GM21717 (cell line): ENCODE data around the gene MACROD2.
"Not testable (repeated sequence)": the region's sequence is repeated elsewhere in the genome, so short reads cannot be mapped to it uniquely, and the experiment has no call there.

ENCODE experiments used
- ATAC-seq: cut with Tn5 transposase; IDR thresholded peaks from one replicate; pipeline ENCODE4 v1.9.1; 2021; ENCODE audit warnings: mild to moderate bottlenecking, moderate library complexity; ENCODE audit not compliant: unreplicated experiment

The MACROD2 gene

DNA sequence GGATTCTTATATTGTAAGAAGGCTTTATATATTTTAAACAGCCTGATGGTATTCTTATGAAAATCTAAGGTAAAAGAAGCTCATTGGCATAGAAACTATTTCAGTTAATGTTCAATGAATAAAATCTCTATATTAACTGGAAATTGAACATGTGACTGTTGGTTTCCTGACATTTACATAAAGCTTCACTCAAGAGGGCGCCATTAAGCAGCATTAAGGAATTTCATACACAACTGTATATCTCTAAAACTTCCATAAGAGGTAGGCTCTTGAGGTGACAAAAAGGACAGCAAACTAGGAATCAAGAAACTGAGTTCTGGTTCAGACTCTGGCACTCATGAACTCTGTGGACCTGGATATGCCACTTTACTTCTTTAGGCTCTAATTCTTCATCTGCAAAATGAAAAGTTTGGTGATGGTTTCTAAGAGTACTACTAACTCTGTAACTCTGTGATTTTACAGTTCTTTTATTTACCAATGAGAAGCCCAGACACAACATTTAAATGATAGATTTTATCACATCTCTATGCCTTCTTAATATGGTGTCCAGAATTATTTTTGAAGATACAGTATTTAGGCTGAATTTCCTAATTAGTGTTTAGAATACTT, 194.6 kb downstream of the MACROD2 start:
- ATAC-seq: no peak

DNA sequence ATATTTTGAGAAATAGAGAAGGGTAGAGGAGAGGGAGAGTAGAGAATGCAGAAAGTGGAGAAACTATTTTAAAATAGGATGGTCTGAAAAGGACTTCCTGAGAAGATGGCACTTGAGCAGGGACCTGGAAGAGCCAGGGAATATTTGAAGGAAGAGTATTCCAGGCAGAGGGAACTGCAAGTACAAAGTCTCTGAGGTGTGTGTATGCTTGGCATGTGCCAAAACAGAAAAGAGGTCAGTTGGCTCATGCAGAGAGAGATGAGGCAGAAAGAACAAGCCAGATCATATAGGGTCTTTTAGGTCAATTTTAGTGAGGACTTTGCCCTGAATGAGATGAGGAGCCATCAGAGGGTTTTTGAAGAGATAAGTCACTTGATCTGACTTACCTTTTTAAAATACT, 196.2 kb downstream of the MACROD2 start:
- ATAC-seq: no peak

DNA sequence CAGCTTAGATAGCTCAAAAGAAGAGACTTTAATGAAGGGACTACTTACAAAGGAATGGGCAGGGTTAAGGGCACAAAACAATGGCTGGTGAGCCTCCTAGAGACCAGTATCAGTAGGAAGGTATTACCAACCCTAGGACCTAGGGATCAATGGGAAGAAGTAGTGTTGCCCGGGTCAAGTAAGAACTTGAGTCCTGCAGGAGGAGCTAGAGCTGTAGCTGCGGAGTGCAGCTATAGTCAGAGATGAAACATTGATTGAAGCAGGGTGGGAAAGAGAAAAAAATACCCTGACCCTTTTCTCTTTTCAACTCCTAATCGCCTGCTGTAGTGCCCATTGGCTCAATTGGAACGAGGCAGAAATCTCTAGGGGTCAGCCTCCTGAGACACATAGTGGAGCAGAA, 198.1 kb downstream of the MACROD2 start:
- ATAC-seq: no peak

DNA sequence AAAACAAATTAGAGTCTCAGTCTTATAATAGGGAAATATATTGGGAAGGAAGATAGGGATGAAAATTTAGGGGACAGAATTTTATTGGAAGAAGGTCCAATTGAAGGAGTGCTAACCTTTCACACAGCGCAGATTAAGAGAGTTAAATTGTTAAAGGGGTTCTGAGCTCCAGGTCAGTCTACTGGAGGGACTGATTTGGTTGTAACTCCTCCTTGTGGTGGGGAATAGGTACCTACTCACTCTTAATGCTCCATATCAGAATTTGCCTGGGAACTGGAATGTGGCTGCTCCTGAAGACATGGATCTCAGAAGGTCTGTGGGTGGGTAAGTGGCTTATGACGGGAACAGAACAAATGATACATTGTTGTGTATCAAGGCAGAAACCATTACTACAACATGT, 198.6 kb downstream of the MACROD2 start:
- no peak for ATAC-seq

DNA sequence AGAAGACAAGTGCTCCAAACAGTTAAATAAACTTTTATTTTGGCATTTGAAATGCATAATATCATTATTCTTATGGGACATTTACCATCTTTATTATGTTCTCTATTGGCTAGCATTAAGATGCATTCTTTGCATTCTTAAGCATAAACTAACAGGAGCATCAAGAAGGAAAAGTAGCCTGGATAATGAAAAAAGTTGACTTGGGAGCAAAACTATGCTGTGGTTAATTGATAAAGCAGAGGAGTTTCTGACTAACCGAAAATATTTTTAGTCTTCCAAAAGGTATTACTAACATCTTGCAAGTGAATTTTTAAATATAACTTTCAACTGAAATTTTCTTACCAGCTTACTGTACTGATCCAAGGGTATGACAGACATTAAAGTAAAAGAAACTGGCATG, 201.8 kb downstream of the MACROD2 start:
- ATAC-seq: no peak

DNA sequence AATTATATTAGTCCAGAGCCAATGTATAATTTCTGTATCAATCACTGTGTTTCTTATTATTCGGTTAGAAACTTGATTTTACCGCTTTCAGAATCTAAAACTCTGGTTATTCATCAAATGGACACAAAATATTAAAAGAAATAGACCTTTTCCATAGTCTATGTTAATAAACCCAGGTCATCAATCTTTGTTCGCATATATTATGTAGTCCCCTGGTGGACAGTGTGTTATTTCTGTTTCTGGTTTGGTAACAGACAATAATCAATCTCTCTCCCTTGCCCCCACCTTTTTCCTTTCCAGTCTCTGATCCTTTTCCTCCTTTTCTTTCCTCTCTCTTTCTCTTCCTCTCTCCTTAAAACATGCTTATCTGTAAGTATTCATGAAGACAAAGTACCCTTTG, 203.1 kb downstream of the MACROD2 start:
- ATAC-seq: no peak

DNA sequence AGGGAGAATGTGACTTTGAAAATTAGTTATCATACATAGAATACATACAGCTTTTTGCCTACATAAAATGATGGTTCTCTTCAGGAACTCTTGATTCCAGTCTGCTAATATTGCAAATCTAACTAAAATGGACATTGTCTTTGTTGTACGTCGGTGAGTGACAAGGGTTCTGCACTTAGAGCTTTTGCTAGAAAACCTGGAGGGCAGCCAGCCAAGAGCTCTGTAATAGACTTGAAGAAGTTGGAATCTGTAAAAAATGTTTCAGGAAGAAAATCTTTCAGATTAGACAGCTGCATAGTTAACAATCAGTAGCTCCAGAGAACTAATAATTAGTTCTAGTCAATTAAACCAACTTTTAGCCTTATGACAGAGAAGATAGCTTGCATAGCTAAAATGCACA, 203.8 kb downstream of the MACROD2 start:
- no peak for ATAC-seq

DNA sequence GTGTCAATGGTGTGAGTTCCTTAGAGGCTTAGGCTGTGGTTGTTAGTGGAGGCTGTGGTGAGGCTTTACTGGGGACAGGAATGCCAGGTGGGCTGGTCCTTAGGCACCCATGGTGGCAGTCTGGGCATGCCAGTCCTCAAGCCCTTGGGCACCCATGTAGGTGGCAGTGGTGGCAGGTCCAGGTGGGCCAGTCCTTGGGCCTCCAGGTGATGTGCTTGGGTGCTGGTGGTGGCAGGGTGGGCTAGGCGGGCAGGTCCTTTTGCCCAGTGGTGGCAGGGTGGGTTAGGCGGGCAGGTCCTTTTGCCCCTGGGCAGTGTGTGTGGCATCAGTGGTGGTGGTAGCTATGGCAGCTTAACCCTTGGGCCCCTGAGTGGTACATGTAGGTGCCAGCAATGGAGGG, 208.3 kb downstream of the MACROD2 start:
- ATAC-seq: no peak

DNA sequence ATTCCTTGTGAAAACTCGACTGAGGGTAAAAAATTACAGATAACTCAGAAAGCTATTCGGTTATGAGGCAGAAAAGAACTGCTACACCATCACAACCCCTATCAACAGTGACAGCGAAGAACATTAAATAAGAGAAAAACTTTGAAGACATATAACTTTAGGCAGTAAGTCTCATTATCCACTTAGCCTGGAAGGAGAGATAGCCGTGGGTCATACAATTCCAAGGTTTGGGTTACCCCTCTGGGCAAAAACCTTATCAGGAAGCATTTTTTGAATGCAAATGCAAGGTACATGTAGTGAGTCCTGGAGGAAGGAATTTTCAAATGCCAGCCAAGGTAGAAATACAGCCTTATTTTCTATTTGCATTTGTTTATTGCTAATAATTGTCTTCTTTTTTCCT, 212.3 kb downstream of the MACROD2 start:
- ATAC-seq: no peak

DNA sequence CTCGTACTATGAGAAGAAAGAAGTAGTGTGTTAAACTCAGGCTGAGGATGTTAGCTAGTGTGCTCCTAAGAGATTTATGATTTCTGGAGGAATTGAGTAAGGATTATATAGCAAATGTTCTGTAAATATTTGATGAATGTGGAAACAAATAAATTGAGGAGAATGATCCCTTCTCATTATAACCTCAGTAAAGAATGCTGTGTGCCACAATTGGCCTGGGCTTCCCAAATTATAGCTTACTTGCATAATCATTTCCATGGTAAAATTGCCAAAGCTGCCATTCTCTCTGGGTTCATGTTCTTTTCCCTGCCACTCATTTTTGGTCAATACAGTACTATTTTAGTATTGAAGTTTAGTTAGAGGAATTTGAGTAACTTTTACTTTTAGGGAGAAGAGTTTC, 213.6 kb downstream of the MACROD2 start:
- ATAC-seq: no peak

DNA sequence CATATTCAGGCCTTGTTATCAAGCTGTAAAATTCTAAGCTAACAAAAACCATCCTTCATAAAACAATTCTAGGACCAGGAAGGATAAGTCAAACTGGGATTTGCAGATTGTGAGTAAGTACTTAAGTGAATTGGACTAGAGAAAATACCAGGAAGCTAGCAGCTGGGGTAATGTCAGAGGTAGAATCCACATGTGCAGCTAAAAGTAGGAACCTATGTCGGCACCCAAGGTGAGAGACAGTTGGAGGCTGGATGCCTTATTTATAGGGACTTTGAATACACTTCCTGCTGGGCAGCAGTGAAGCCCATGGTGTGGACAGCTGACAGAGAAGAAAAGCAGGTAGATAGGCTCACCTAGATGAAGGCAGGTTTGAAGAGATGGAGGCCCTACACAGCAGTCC, 214.8 kb downstream of the MACROD2 start:
- ATAC-seq: no peak

DNA sequence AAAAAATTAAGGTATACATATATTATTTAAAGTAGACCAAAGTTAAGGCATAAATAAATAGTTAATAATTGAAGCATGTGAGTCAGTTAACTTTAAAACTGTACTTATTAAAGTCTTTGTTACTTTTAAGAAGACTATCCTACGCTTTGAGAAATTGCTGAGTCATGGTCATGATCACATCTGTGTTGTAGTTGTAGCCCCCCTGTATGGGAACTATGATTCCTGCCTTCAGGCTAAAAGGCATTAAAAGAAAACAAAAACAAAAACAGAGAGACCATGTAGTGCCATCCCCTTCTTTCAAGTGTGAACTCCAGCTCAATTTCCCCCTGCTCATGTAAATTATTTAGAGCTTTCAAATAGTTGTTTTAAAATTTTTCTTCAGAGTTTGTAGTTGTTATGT, 218.7 kb downstream of the MACROD2 start:
- ATAC-seq: no peak

DNA sequence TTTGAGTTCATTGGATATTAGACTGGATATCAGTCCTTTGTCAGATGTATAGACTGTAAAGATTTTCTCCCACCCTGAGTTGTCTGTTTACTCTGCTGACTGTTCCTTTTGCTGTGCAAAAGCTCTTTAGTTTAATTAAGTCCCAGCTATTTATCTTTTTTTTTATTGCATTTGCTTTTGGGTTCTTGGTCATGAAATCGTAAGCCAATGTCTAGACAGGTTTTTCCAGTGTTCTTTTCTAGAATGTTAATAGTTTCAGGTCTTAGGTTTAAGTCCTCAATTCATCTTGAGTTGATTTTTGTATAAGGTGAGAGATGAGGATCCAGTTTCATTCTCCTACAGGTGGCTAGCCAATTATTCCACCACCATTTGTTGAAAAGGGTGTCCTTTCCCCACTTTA, 220.6 kb downstream of the MACROD2 start:
- not testable (repeated sequence) for ATAC-seq

DNA sequence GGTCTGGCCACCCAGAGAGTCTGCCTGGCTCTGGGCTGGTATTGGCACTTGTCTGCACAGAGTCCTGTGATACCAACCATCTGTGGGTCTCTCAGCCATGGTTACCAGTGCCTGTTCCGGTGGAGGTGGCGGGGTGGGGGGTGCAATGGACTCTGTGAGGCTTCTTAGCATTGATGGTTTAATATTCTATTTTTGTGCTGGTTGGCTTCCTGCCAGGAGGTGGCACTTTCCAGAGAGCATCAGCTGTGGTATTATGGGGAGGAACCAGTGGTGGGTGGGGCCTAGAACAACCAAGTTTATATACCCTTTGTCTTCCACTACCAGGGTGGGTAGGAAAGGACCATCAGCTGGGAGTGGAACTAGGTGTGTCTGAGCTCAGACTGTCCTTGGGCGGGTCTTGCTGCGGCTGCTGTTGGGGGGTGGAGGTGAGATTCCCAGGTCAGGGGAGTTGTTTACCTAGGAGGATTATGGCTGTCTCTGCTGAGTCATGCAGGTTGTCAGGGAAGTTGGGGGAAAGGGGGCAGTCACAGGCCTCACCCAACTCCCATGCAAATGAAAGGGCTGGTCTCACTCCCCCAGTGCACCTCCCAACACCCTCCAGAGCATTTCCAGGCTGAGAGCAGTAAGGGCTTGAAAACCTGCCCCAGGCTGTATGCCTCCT, 224.6 kb downstream of the MACROD2 start:
- no peak for ATAC-seq

DNA sequence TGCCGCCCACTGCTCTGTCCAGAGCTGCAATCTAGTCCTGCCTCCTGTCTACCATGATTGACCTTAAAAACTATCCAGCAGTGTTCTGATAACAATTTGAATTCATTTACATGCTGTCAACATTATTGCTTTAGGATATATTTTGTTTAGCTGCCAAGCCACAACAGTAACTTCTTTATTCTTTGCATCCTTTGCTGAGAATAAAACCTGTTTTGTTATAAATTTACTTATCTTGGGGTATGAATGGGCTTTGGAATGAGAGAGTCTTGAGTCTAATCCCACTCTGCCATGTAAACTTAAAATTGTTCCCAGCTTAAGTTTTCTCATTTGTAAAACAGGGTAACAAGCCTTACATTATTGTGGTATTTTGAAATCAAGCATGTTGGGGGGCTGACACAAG, 225.7 kb downstream of the MACROD2 start:
- no peak for ATAC-seq

DNA sequence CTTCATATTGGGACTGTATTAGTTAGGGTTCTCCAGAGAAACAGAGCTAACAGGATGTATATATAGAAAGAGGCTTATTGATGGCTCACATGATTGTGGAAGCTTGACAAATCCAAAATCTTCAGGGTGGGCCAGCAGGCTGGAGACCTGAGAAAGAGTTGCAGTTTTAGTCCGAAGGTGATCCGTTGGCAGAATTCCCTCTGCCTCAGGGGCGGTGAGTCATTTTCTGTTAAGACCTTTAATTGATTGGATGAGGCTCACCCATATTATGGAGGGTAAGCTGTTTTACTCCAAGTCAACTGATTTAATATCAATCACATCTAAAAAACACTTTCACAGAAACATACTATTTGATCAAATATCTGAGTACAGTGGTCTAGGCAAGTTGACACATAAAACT, 228.5 kb downstream of the MACROD2 start:
- ATAC-seq: no peak

DNA sequence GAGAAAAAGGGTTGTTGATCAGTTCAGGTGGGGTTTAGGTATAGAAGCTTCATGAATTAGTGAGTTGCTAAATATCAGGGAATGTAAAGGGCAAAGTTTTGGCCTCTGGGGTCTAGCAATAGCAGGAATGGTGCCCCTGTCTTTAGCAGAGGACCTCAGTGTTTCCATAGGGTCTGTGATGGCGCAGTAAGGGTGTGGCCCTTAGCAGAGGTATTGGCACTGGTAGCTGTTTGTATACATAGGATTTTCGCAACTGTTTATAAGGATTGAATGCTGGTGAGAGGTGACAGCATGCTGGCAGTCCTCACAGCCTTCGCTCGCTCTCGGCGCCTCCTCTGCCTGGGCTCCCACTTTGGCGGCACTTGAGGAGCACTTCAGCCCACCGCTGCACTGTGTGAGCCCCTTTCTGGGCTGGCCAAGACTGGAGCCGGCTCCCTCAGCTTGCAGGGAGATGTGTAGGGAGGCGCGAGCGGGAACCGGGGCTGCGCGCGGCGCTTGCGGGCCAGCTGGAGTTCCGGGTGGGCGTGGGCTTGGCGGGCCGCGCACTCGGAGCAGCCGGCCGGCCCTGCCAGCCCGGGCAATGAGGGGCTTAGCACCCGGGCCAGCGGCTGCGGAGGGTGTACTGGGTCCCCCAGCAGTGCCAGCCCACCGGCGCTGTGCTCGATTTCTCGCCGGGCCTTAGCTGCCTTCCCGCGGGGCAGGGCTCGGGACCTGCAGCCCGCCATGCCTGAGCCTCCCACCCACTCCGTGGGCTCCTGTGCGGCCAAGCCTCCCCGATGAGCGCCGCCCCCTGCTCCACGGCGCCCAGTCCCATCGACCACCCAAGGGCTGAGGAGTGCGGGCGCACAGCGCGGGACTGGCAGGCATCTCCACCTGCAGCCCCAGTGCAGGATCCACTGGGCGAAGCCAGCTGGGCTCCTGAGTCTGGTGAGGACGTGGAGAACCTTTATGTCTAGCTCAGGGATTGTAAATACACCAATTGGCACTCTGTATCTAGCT, 231.0 kb downstream of the MACROD2 start:
- ATAC-seq: not testable (repeated sequence)

DNA sequence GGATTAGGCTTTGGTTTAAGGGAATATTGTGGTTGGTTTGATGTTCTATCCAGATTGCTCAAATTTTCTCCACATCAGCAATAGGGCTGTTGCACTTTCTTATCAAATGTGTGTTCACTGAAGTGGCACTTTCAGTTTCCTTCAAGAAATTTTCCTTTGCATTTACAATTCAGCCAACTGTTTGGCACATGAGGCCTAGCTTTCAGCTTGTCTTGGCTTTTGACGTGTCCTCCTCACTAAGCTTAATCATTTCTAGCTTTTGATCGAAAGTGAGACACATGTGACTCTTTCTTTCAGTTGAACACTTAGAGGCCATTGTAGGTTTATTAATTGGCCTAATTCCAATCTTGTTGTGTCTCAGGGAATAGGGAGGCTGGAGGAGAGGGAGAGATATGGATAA, 237.3 kb downstream of the MACROD2 start:
- ATAC-seq: no peak

DNA sequence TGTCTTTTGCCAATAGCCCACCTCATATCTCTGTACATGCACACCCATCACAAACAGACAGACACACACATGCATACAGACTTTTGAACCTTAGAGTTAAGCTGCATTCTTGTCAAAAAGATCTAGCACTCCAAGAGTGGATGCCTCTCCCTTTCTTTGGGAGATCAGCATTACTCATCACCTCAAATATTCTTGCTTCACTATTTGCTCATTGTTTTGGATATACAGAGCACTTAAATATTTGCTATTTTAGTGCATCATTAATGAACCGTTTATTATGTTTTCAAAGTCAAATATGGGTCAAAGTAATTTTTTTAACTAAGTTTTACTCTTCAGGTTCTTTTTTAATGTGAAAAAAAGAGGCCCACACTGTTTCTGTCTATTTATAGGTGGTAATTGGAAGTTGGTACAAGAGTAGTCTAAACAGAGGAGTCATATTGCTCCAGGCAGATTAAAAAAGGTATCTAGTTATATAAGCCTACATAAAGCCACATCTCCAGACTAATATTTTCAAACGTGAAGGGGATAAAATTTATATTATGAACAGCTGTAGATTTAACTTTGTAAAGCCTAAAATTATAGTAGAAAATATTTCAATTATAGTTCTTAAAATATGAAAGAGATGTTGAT, 239.5 kb downstream of the MACROD2 start:
- ATAC-seq: no peak

DNA sequence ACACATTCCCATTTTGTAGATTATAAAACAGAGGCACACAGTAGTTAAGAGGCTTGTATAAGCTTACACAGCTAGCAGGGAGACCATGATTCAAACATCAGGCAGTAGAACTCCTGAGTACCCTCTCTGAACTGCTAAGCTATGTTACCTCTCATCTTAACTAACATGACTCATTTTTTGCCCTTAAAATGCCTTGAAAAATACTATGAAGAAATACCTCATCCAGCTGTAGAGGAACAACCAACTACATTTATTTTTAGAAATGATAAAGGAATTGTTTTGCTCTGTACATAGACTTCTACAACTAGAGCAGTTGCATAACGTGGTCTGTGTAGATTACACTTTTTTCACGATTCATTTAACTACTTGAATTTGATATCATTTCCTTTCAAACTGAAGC, 240.0 kb downstream of the MACROD2 start:
- ATAC-seq: no peak

DNA sequence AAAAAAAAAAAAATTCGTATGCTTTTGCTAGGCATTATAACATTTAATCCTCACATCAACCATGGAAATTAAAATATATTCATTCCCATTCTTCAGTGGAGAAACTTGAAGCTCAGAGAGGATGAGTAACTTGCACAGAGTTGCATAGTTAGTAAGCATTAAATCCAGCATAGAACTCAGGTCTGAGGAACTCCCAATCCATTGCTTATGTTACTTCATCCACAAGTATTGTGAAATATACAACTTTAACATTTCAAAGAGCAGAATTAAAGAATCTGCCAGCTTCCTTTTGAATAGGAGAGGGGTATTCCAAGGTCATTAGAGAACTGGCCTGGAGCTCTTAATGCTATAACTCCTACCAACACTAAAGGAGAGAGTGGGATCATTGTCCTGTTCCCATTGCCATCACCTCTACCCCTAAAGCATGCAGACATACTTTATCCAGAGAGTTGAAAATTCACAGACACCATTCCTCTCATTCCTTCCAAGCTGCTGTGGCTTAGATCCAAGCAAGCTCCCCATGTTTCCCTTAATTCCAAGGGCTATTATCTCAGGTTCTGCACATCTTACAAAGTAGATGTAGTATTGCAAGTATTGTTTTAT, 250.2 kb downstream of the MACROD2 start:
- no peak for ATAC-seq
